Immature natural killer cell (primary cell): ENCODE results near the gene CENPN. TPM values are rescaled to one million over a fixed set of nuclear protein-coding genes. Genes with fewer than 3 reads are reported as not detected.

Source experiments
- DNase-seq, 3 donors: peaks; one replicate each; pipeline ENCODE4 v3.0.0; 2022; ENCODE audit warnings: mixed read lengths in 1 of 3
- H3K27ac Mint-ChIP-seq, 6 donors: one replicate each; pipeline ENCODE4 v1.8.0; 2020; ENCODE audit warnings: mixed read lengths in 6 of 6, mild to moderate bottlenecking in 5 of 6, inconsistent platforms in 4 of 6, moderate library complexity in 3 of 6
- H3K27me3 Mint-ChIP-seq, 3 donors: one replicate each; pipeline ENCODE4 v1.8.0; 2020 to 2021; ENCODE audit warnings: low read depth in 3 of 3, mild to moderate bottlenecking in 3 of 3, mixed read lengths in 3 of 3, moderate library complexity in 3 of 3, inconsistent platforms in 1 of 3
- H3K36me3 Mint-ChIP-seq, 3 donors: one replicate each; pipeline ENCODE4 v1.8.0; 2020; ENCODE audit warnings: mixed read lengths in 3 of 3, inconsistent platforms in 2 of 3, mild to moderate bottlenecking in 2 of 3
- H3K4me1 Mint-ChIP-seq, 2 donors: one replicate each; pipeline ENCODE4 v1.8.0; 2020; ENCODE audit warnings: inconsistent platforms in 2 of 2, mild to moderate bottlenecking in 2 of 2, mixed read lengths in 2 of 2, moderate library complexity in 1 of 2
- H3K4me3 Mint-ChIP-seq, 5 donors: one replicate each; pipeline ENCODE4 v1.8.0; 2020; ENCODE audit warnings: mild to moderate bottlenecking in 5 of 5, mixed read lengths in 5 of 5, inconsistent platforms in 3 of 5, moderate library complexity in 3 of 5
- H3K9me3 Mint-ChIP-seq, 6 donors: one replicate each; pipeline ENCODE4 v1.8.0; 2020; ENCODE audit warnings: mild to moderate bottlenecking in 6 of 6, mixed read lengths in 6 of 6, inconsistent platforms in 4 of 6, moderate library complexity in 3 of 6
- polyA plus RNA-seq, 3 donors: library from polyadenylated mRNA; unstranded; fragments of 300-500 nt; fragmentation: Illumina TruSeq; gene quantifications; one replicate each; pipeline ENCODE4 v1.2.3, GENCODE V29; 2021

The CENPN gene
- polyA plus RNA-seq, 3 donors from 2014 or later, result 4.5 to 11.6 (median 7.8) TPM

DNA sequence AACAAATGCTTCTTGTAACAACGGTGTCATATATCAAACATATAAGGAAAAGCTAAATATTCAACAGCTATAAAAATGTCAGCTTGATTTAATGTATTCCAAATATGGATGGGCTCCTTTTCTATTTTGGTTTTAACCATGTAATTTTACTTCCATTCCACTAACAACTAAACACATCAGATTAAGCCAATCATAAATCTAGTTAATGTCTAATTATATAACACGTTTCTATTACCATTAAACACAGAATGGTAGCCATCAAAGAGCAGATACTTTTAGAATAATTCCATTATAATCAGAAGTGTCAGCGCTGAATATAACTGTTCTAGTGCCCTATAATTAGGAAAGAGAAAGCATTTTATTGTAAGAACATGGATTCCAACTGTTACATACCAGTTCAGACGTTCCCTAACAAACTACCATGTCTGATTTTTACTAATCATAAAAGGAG is 10.3 kb upstream of the CENPN start:
- no peaks in the 10 kb centered on the region for H3K9me3 Mint-ChIP-seq
- H3K27me3 Mint-ChIP-seq, result peaks cover 0 to 2% (median 0%) of the 10 kb centered on the region in 3 donors
- peaks cover 0 to under 1% (median 0%) of the 10 kb centered on the region in 3 donors for H3K36me3 Mint-ChIP-seq
- H3K27ac Mint-ChIP-seq, result peak overlapping the region; percentile 92 to 99 (median 96)
- H3K4me3 Mint-ChIP-seq, result peak overlapping the region; percentile 88 to 99 (median 97)
- DNase-seq, result no peak
- peaks cover 28 to 38% of the 10 kb centered on the region in 2 donors for H3K4me1 Mint-ChIP-seq

DNA sequence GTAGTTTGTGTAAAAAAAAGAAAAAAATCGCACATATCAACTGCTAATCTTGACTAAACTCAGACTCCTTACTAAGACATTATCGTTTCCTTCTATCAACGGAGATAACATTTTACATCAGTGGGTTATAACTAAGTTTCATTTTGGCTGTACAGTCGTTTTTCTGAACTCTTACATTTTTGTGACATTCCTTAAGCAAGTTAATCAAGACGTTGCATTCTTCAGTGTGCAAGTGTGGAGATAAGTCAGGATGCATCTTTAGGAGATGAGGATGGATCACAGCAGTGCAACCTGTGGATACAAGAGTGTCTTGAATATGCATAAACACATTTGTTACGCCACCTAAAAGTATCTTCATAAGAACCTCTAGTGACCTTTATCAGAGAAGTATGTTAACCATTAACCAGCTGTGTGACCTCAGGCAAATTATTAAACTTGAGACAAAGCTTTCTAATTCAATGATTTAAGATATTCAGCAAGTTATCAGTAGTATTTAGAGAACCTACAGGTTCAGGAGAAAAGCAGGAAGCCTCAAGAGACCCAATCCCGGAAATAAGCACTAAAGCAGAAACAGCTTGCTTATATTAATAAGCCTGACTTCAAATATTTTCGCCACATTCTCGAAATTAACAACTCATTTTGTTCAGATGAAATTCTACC is 9.7 kb upstream of the CENPN start:
- DNase-seq, result peak; percentile 7 to 34 (median 27)
- H3K27ac Mint-ChIP-seq, result peak overlapping the region; percentile 92 to 99 (median 96)
- H3K9me3 Mint-ChIP-seq, result no peaks in the 10 kb centered on the region
- H3K27me3 Mint-ChIP-seq, result peaks cover 0 to 2% (median 0%) of the 10 kb centered on the region in 3 donors
- no peaks in the 10 kb centered on the region for H3K36me3 Mint-ChIP-seq
- peak overlapping the region; percentile 88 to 99 (median 97) for H3K4me3 Mint-ChIP-seq
- peaks cover 28 to 38% of the 10 kb centered on the region in 2 donors for H3K4me1 Mint-ChIP-seq

DNA sequence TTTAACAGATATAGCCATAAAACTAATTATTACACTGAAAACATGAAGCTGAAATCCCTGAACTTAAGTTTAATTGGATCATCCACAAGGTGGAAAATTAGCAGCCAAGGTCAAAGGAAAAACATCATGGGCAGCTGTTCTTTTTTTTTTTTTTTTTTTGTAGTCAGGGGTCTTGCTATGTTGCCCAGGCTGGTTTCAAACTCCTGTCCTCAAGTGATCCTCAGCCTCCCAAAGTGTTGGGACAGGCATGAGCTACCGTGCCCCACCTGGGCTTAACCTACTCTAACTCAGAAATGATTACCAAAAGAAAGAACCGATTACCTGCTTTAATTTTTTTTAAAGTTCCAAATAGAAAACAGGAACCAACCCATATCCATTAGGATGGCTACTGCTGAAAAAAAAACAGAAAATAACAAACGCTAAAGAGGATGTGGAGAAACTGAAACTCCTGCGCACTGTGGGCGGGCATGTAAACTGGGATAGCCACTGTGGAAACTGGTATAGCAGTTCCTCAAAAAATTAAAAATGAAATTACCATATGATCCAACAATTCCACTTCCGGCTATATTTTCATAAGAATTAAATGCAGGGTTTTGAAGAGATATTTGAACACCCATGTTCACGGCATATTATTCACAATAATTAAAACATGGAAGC is 8.9 kb upstream of the CENPN start:
- Mint-ChIP-seq H3K27me3 (peaks cover 0 to 3% (median 0%) of the 10 kb centered on the region in 3 donors), H3K9me3 (no peaks in the 10 kb centered on the region), H3K4me1 (peaks cover 30 to 38% of the 10 kb centered on the region in 2 donors), H3K27ac (peak overlapping the region in 5 of 6 donors; percentile 64 to 99 (median 98)), H3K36me3 (no peaks in the 10 kb centered on the region), H3K4me3 (peak overlapping the region; percentile 25 to 99 (median 97))
- no peak for DNase-seq

- DNase-seq, result no peak
- Mint-ChIP-seq H3K4me1 (peaks cover 55 to 64% of the 10 kb centered on the region in 2 donors), H3K9me3 (no peaks in the 10 kb centered on the region), H3K36me3 (no peaks in the 10 kb centered on the region), H3K27me3 (peaks cover 0 to 9% (median 4%) of the 10 kb centered on the region in 3 donors), H3K4me3 (no peak overlapping the region), H3K27ac (no peak overlapping the region)
Observed at GRCh38 chr16:81000873-81001272, 6.1 kb upstream of the CENPN start.

DNA sequence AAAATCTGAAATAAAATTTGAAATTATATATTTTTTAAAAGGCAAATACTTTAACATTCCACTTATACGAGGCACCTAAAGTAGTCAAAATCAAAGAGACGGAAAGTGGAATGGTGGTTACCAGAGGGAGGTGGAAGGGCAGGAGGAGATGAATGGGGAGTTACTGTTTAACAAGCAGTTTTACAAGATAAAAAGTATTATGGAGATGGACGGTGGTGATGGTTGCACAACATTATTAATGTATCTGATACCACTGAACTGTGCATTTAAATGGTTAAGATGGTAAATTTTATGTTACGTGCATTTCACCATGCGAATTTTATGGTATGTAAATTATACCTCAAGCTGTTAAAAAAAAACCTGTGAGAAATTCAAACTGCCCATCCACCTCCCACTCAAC is 5.7 kb upstream of the CENPN start:
- Mint-ChIP-seq H3K4me1 (peaks cover 59 to 69% of the 10 kb centered on the region in 2 donors), H3K27ac (no peak overlapping the region), H3K27me3 (peaks cover 4 to 14% (median 8%) of the 10 kb centered on the region in 3 donors), H3K9me3 (no peaks in the 10 kb centered on the region), H3K36me3 (no peaks in the 10 kb centered on the region), H3K4me3 (no peak overlapping the region)
- no peak for DNase-seq

GRCh38 chr16:81003064-81003463 is 4.0 kb upstream of the CENPN start:
- Mint-ChIP-seq H3K27ac (peak overlapping the region in 5 of 6 donors; percentile 1 to 94 (median 88)), H3K4me1 (peaks cover 54 to 60% of the 10 kb centered on the region in 2 donors), H3K36me3 (no peaks in the 10 kb centered on the region), H3K4me3 (peak overlapping the region in 2 of 5 donors; percentile 2 to 100), H3K9me3 (no peaks in the 10 kb centered on the region), H3K27me3 (peaks cover 16 to 26% (median 22%) of the 10 kb centered on the region in 3 donors)
- no peak for DNase-seq

GRCh38 chr16:81003610-81004460 is 3.2 kb upstream of the CENPN start:
- peaks cover 55 to 56% of the 10 kb centered on the region in 2 donors for H3K4me1 Mint-ChIP-seq
- peak in 1 of 3 donors; percentile 23 for DNase-seq
- peak overlapping the region; percentile 1 to 100 (median 90) for H3K27ac Mint-ChIP-seq
- H3K27me3 Mint-ChIP-seq, result peaks cover 16 to 30% (median 22%) of the 10 kb centered on the region in 3 donors
- peak overlapping the region; percentile 76 to 100 (median 83) for H3K4me3 Mint-ChIP-seq
- no peaks in the 10 kb centered on the region for H3K36me3 Mint-ChIP-seq
- H3K9me3 Mint-ChIP-seq, result no peaks in the 10 kb centered on the region

- H3K4me3 Mint-ChIP-seq, result peak overlapping the region; percentile 76 to 100 (median 83)
- no peaks in the 10 kb centered on the region for H3K36me3 Mint-ChIP-seq
- H3K27ac Mint-ChIP-seq, result peak overlapping the region; percentile 84 to 100 (median 92)
- H3K27me3 Mint-ChIP-seq, result peaks cover 16 to 31% (median 22%) of the 10 kb centered on the region in 3 donors
- H3K4me1 Mint-ChIP-seq, result peaks cover 46 to 54% of the 10 kb centered on the region in 2 donors
- no peaks in the 10 kb centered on the region for H3K9me3 Mint-ChIP-seq
- DNase-seq, result peak; percentile 54 to 59 (median 56)
Observed at GRCh38 chr16:81004646-81005353, 2.2 kb upstream of the CENPN start.

GRCh38 chr16:81005610-81006161 is 1.3 kb upstream of the CENPN start:
- peak overlapping the region; percentile 98 to 100 (median 100) for H3K27ac Mint-ChIP-seq
- H3K36me3 Mint-ChIP-seq, result peaks cover 0 to under 1% (median 0%) of the 10 kb centered on the region in 3 donors
- H3K4me3 Mint-ChIP-seq, result peak overlapping the region; percentile 88 to 100 (median 98)
- H3K9me3 Mint-ChIP-seq, result no peaks in the 10 kb centered on the region
- peak in 1 of 3 donors; percentile 5 for DNase-seq
- H3K4me1 Mint-ChIP-seq, result peaks cover 45 to 54% of the 10 kb centered on the region in 2 donors
- peaks cover 18 to 32% (median 22%) of the 10 kb centered on the region in 3 donors for H3K27me3 Mint-ChIP-seq

DNA sequence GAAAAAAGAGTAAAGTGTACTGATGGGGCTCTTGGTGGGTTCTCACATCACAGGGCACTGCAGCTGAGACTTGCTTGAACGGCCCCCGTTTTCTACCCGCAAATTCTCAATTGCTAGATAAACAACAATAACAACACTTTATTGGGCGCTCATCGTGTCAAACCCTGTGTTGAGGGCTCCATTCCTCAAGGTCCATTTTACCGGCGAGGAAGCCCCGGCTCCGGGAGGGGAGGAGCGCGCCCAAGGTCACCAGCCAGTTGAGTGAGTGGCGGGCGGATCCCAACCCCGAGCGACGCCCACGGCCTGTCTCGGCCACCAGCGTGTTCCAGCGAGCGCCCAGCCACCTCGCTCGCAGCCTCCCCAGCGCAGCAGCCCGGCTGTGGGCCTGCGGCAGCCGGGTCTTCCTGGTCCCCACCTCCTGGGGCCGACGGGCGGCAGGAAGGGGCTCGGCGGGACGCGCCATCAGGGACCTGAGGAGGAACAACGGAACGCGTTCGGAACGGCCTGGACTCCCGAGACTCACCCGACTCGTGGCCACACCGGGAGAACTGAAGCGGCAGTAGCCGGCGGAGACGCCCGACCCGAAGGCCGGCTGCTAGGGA is 702 bp upstream of the CENPN start:
- Mint-ChIP-seq H3K9me3 (no peaks in the 10 kb centered on the region), H3K4me1 (peaks cover 45 to 54% of the 10 kb centered on the region in 2 donors), H3K27me3 (peaks cover 18 to 35% (median 22%) of the 10 kb centered on the region in 3 donors), H3K27ac (peak overlapping the region; percentile 98 to 100 (median 100)), H3K4me3 (peak overlapping the region; percentile 88 to 100 (median 98)), H3K36me3 (peaks cover 0 to 6% (median 0%) of the 10 kb centered on the region in 3 donors)
- no peak for DNase-seq

GRCh38 chr16:81008505-81008789 is 1.4 kb downstream of the CENPN start:
- peak in 1 of 3 donors; percentile 1 for DNase-seq

DNA sequence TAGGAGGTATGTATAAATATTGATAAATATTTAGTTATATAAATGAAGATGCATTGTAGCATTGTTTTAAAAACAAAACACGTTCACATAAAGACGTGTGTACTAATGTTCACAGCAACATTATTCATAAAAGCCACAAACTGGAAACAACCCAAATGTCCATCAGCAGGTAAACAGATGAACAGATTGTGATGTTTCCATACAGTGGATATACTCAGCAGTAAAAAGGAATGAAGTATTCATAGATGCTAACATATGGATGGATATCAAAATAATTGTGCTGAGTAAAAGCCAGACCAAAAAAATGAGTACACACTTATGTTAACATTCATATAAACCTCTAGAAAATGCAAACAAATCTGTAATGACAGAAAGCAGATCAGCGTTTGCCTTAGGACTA is 6.0 kb downstream of the CENPN start:
- H3K4me3 Mint-ChIP-seq, result no peak overlapping the region
- H3K27me3 Mint-ChIP-seq, result peaks cover 0 to 9% (median 2%) of the 10 kb centered on the region in 3 donors
- DNase-seq, result no peak
- H3K36me3 Mint-ChIP-seq, result peaks cover 4 to 12% (median 7%) of the 10 kb centered on the region in 3 donors
- H3K4me1 Mint-ChIP-seq, result peaks cover 6 to 11% of the 10 kb centered on the region in 2 donors
- no peaks in the 10 kb centered on the region for H3K9me3 Mint-ChIP-seq
- peak overlapping the region in 1 of 6 donors; percentile 62 for H3K27ac Mint-ChIP-seq

More at GRCh38 chr16:81008505-81008789, 1.4 kb downstream of the CENPN start:
- H3K27ac Mint-ChIP-seq, result peak overlapping the region; percentile 98 to 100 (median 100)
- peak overlapping the region; percentile 88 to 100 (median 98) for H3K4me3 Mint-ChIP-seq
- H3K27me3 Mint-ChIP-seq, result peaks cover 18 to 34% (median 22%) of the 10 kb centered on the region in 3 donors
- H3K36me3 Mint-ChIP-seq, result peaks cover 0 to 9% (median 3%) of the 10 kb centered on the region in 3 donors
- H3K9me3 Mint-ChIP-seq, result no peaks in the 10 kb centered on the region
- peaks cover 38 to 46% of the 10 kb centered on the region in 2 donors for H3K4me1 Mint-ChIP-seq
